GM12878 (cell line): ENCODE measurements around the gene MPPED1. TPM values are rescaled to one million over a fixed set of nuclear protein-coding genes. Genes with fewer than 3 reads are reported as not detected.

Experiments
- ATAC-seq: fragments of 200-7000 bp; cut with Tn5 transposase; 3 replicates; pipeline ENCODE4 v1.9.1; 2020; ENCODE audit warnings: mild to moderate bottlenecking, moderate library complexity
- BruUV-seq: library from RNA; stranded (reverse); fragments of 400-500 nt; replicated peaks from 2 replicates; lab custom pipeline; 2021; lab: Mats Ljungman, UMichigan
- CTCF ChIA-PET: fragments of 300-600 bp; sonication (Branson Sonifier 250); formaldehyde crosslinking; extraction: SDS; loops from one replicate; lab custom pipeline; 2021; ENCODE audit warnings: inconsistent platforms; lab: Yijun Ruan, JAX
- POLR2A ChIA-PET: fragments of 350-600 bp; formaldehyde crosslinking; extraction: SDS; loops from one replicate; lab custom pipeline; 2021; ENCODE audit warnings: inconsistent platforms; lab: Charles Lee
- RAD21 ChIA-PET: fragments of 300-600 bp; sonication (Branson Sonifier 250); formaldehyde crosslinking; loops from one replicate; lab custom pipeline; 2023; ENCODE audit warnings: antibody characterized with exemption; ENCODE audit not compliant: unreplicated experiment; lab: Charles Lee
- SMC1A ChIA-PET: fragments of 300-600 bp; sonication (Branson Sonifier 250); formaldehyde crosslinking; loops from one replicate; lab custom pipeline; 2023; ENCODE audit not compliant: unreplicated experiment, uncharacterized antibody; lab: Charles Lee
- DNase-seq: peaks from one replicate; pipeline ENCODE4 v3.0.0-alpha.2; 2011; ENCODE audit warnings: low read depth, low spot score
- FAIRE-seq: peaks from 3 replicates; lab custom pipeline; 2011; peaks lifted over from hg19 to GRCh38; lab: Jason Lieb, UNC
- H2AFZ ChIP-seq: 2 replicates; pipeline ENCODE4 v1.6.0; 2011; ENCODE audit warnings: low read depth, low read length, control low read depth; ENCODE audit not compliant: control insufficient read depth
- H3K27ac ChIP-seq: 2 replicates; pipeline ENCODE4 v1.5.1; 2011; ENCODE audit warnings: control low read depth; ENCODE audit not compliant: control insufficient read depth, insufficient read depth
- H3K27me3 ChIP-seq, 2 experiments: replicated peaks in 1 of 2; 2 replicates each; pipeline versions ENCODE4 v1.6.0 to v1.6.1; 2011; ENCODE audit warnings: low read length in 1 of 2; ENCODE audit not compliant: control insufficient read depth in 2 of 2, insufficient read depth in 2 of 2
- H3K36me3 ChIP-seq, 2 experiments: 2 replicates each; pipeline ENCODE4 v1.5.1; 2011; ENCODE audit warnings: low read length in 1 of 2; ENCODE audit not compliant: control insufficient read depth in 2 of 2, insufficient read depth in 2 of 2
- H3K4me1 ChIP-seq: 2 replicates; pipeline ENCODE4 v1.6.1; 2011; ENCODE audit warnings: mild to moderate bottlenecking, low read length, moderate library complexity, mixed read lengths; ENCODE audit not compliant: control insufficient read depth, insufficient read depth
- H3K4me2 ChIP-seq: 2 replicates; pipeline ENCODE4 v1.6.0; 2011; ENCODE audit warnings: control low read depth; ENCODE audit not compliant: control insufficient read depth, insufficient read depth
- H3K4me3 ChIP-seq: fragments of 200-600 bp; sonication (generic); 2 replicates; pipeline ENCODE4 v1.5.1; 2016
- H3K79me2 ChIP-seq: 2 replicates; pipeline ENCODE4 v1.6.0; 2011; ENCODE audit warnings: low read length; ENCODE audit not compliant: control insufficient read depth, insufficient read depth
- H3K9ac ChIP-seq: 2 replicates; pipeline ENCODE4 v1.8.0; 2011; ENCODE audit warnings: low read length, control low read depth, mixed read lengths; ENCODE audit not compliant: control insufficient read depth, insufficient read depth
- H3K9me3 ChIP-seq: replicated peaks from 3 replicates; pipeline ENCODE4 v1.5.1; 2011; ENCODE audit warnings: mild to moderate bottlenecking, low read length; ENCODE audit not compliant: control insufficient read depth, insufficient read depth
- H4K20me1 ChIP-seq: 2 replicates; pipeline ENCODE4 v1.6.0; 2011; ENCODE audit not compliant: control insufficient read depth, insufficient read depth
- CBX3 ChIP-seq: fragments of 200-600 bp; sonication (generic); IDR thresholded peaks from 2 replicates; pipeline ENCODE4 v1.6.1; 2016; ENCODE audit warnings: low read depth, borderline replicate concordance
- CREM ChIP-seq: IDR thresholded peaks from 2 replicates; pipeline ENCODE4 v1.6.1; 2014; ENCODE audit warnings: antibody characterized with exemption, low read depth
- MTA2 ChIP-seq: fragments of 450-650 bp; IDR thresholded peaks from 2 replicates; pipeline ENCODE4 v1.6.1; 2016; ENCODE audit warnings: low read depth, mild to moderate bottlenecking, moderate library complexity
- MXI1 ChIP-seq: fragments of 150-350 bp; IDR thresholded peaks from 2 replicates; pipeline ENCODE4 v1.6.1; 2011; ENCODE audit warnings: low read depth, mild to moderate bottlenecking, inconsistent platforms, low read length, improper control_type of control experiment
- PAX5 ChIP-seq: IDR thresholded peaks from 2 replicates; pipeline ENCODE4 v1.6.1; 2011; ENCODE audit warnings: low read depth, low read length, borderline replicate concordance
- RAD21 ChIP-seq: IDR thresholded peaks from 2 replicates; pipeline ENCODE4 v1.6.1; 2011; ENCODE audit warnings: mild to moderate bottlenecking, low read depth, low read length, moderate library complexity; ENCODE audit not compliant: insufficient read depth
- SRF ChIP-seq, 2 experiments: IDR thresholded peaks; 2 replicates each; pipeline ENCODE4 v1.6.1; 2011; ENCODE audit warnings: low read depth in 2 of 2, low read length in 2 of 2, mild to moderate bottlenecking in 1 of 2, moderate library complexity in 1 of 2
- TAF1 ChIP-seq: IDR thresholded peaks from 2 replicates; pipeline ENCODE4 v1.6.1; 2011; ENCODE audit warnings: mild to moderate bottlenecking, low read depth, low read length, borderline replicate concordance
- ZNF274 ChIP-seq: IDR thresholded peaks from one replicate; pipeline ENCODE4 v1.8.0; 2011; ENCODE audit not compliant: insufficient read length, insufficient read depth
- WGBS: methylation state at CpG from one replicate; pipeline ENCODE4 v1.1.6; 2016; ENCODE audit warnings: low lambda C conversion rate; ENCODE audit not compliant: insufficient replicate concordance, insufficient coverage; ENCODE audit errors: missing lambda C conversion rate; 5-methylcytosine and 5-hydroxymethylcytosine counted together
- in situ Hi-C: fragments of 300-500 bp; cut with MboI; formaldehyde crosslinking; loops from 9 replicates; pipeline ENCODE4 v1.14.3; 2018; ENCODE audit warnings: mixed read lengths
- intact Hi-C: fragments of 100-400 bp; cut with micrococcal nuclease; formaldehyde crosslinking; loops from one replicate; pipeline ENCODE4 v1.14.2; 2022; ENCODE audit not compliant: unreplicated experiment
- polyA plus RNA-seq, 11 experiments: library from polyadenylated mRNA; depleted of rRNA in 4 of 11; unstranded in 6 of 11; stranded (reverse) in 5 of 11; fragments of >200 nt; fragmentation: Nextera tagmentation in 4 of 11; fragmentation: Illumina TruSeq in 1 of 11; extraction: Ambion mirVana in 4 of 11; extraction: Trizol in 1 of 11; gene quantifications; 1 replicate in 1 of 11; 2 replicates in 10 of 11; pipeline versions ENCODE4 v1.2.1 to v1.2.3, GENCODE V29; 2011 to 2016; ENCODE audit warnings: inconsistent platforms in 2 of 11, missing spikeins in 2 of 11, low read depth in 1 of 11
- total RNA-seq, 4 experiments: library from RNA; depleted of rRNA in 3 of 4; stranded (reverse); fragments of >200 nt in 3 of 4; fragmentation: Illumina TruSeq in 1 of 4; extraction: Trizol in 1 of 4; gene quantifications; 2 replicates each; pipeline versions ENCODE4 v1.2.1 to v1.2.3, GENCODE V29; 2013 to 2021

The MPPED1 gene
- total and polyA plus RNA-seq, 10 of the 15 experiments (the other 5 are each of a cell fraction or from before 2014, with no cell fraction given) = 0.11 TPM; not detected in 9

DNA sequence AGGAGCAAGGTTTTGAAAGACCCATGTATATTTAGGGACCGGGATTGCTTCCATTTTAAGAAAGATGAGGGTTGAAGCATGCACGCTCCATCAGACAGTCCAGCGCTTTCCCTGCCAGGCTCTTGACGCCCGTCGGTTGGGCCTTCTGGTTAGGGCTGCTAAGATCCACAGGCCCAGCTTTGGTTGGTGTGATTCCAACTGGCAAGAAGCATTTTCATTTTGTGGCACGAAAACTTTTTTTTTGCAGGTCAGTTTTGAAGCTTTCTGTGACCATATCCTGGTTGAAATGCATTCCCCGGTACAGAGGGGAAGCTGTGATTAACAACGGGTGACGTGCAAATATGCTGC, 34.3 kb upstream of the MPPED1 start:
- FAIRE-seq (no peak), ATAC-seq (no peak), DNase-seq (no peak)
- WGBS = 55% methylated on average over 10 of the region's 10 CpGs
- H3K79me2 ChIP-seq = no peaks in the 10 kb centered on the region
- H3K4me3 ChIP-seq = 0 out of 2 replicates have a peak overlapping the region, but pooled peaks have one; percentile 34
- in situ Hi-C loops (no loop called here), intact Hi-C loops (no loop called here)
- POLR2A ChIA-PET = no interaction called here
- H3K27me3 ChIP-seq = peaks cover 0 to 2% of the 10 kb centered on the region in 2 experiments; a peak in 2 of 4 replicates
- peak overlapping the region; percentile 45; the same call in 1 of the 2 replicates for H3K27ac ChIP-seq
- no peaks in the 10 kb centered on the region for H4K20me1 ChIP-seq
- CTCF ChIA-PET = interaction anchor here (0.6 to 2.7 kb wide), 4 partner anchors 11 to 1719 kb away, joined by 3 to 13 read pairs (median 7); no protein-coding TSS in a partner anchor
- peaks cover 27% of the 10 kb centered on the region for H3K4me1 ChIP-seq
- H3K36me3 ChIP-seq = no peaks in the 10 kb centered on the region
- peak overlapping the region; percentile 19; the same call in 1 of the 2 replicates for H3K9ac ChIP-seq
- RAD21 ChIA-PET = interaction anchor here (1.1 kb wide), 1 partner anchor 105 kb away, joined by 3 read pairs; no protein-coding TSS in a partner anchor
- peak overlapping the region; percentile 76 for H3K4me2 ChIP-seq
- TF ChIP-seq MTA2 (no peak), CREM (no peak), SRF (IDR thresholded peaks at IDR 0.05; ENCODE audit: low read depth in 2 of 2, low read length in 2 of 2) (no peak), PAX5 (no peak), TAF1 (no peak), MXI1 (no peak), CBX3 (no peak), ZNF274 (no peak), RAD21 (no peak)
- no peak overlapping the region for H2AFZ ChIP-seq
- peaks cover 10% of the 10 kb centered on the region; the same call in 2 of the 3 replicates for H3K9me3 ChIP-seq
- BruUV-seq = no TSS peak
- SMC1A ChIA-PET = interaction anchor here (1.8 kb wide), 1 partner anchor 104 kb away, joined by 7 read pairs; no protein-coding TSS in a partner anchor
